Right atrium auricular region (tissue), 2 donors: Measurements from ENCODE around the gene GPC3. TPM values are rescaled to one million over a fixed set of nuclear protein-coding genes. Genes with fewer than 3 reads are reported as not detected.

Experiments
- DNase-seq: peaks from one replicate; pipeline ENCODE4 v3.0.0-alpha.2; 2019; ENCODE audit warnings: low spot score
- H3K27ac ChIP-seq, 2 donors: fragments of 200-600 bp; sonication (generic); 1 replicate in 1 of 2; 2 replicates in 1 of 2; pipeline ENCODE4 v1.5.1; 2016 to 2019
- H3K27me3 ChIP-seq, 2 donors: fragments of 200-600 bp; sonication (generic); one replicate each; pipeline versions ENCODE4 v1.5.1 to v1.6.0; 2017 to 2019
- H3K36me3 ChIP-seq: fragments of 200-600 bp; sonication (generic); one replicate; pipeline ENCODE4 v1.5.1; 2016
- H3K4me1 ChIP-seq, 2 donors: fragments of 200-600 bp; sonication (generic); one replicate each; pipeline versions ENCODE4 v1.5.1 to v1.6.0; 2017 to 2019
- H3K4me3 ChIP-seq, 2 donors: fragments of 200-600 bp; sonication (generic); 1 replicate in 1 of 2; 2 replicates in 1 of 2; pipeline ENCODE4 v1.5.1; 2017 to 2019; ENCODE audit warnings: mild to moderate bottlenecking in 1 of 2, moderate library complexity in 1 of 2
- H3K9me3 ChIP-seq, 2 donors: fragments of 200-600 bp; sonication (generic); one replicate each; pipeline ENCODE4 v1.5.1; 2019
- total RNA-seq, 2 donors: library from RNA; depleted of rRNA; stranded (reverse); fragments of >200 nt; gene quantifications; one replicate each; pipeline ENCODE4 v1.1.0, GENCODE V29; 2016
- TF ChIP-seq, protein P1 (sequence below), 2 donors: fragments of 200-600 bp; sonication (generic); IDR thresholded peaks; one replicate each; pipeline ENCODE4 v1.5.1; 2019; ENCODE audit warnings: antibody characterized with exemption in 2 of 2

GPC3 gene
- total RNA-seq, 2 donors from 2014 or later = 3.5 to 18.6 TPM

DNA sequence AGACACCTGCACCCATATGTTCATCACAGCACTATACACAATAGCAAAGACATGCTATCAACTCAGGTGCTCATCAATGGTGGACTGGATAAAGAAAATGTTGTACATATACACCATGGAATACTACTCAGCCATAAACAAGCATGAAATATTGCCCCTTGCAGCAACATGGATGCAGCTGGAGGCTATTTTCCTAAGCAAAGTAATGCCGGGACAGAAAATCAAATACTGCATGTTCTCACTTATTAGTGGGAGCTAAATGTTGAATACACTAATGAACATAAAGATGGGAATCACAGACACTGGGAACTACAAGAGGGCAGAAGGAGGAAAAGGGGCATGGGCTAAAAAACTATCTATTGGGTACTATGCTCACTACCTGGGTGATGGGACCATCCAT, 278.5 kb downstream of the GPC3 start:
- no peak overlapping the region for H3K27ac ChIP-seq
- H3K27me3 ChIP-seq = no peaks in the 10 kb centered on the region
- DNase-seq = no peak
- no peaks in the 10 kb centered on the region for H3K36me3 ChIP-seq
- TF ChIP-seq, protein P1, sequence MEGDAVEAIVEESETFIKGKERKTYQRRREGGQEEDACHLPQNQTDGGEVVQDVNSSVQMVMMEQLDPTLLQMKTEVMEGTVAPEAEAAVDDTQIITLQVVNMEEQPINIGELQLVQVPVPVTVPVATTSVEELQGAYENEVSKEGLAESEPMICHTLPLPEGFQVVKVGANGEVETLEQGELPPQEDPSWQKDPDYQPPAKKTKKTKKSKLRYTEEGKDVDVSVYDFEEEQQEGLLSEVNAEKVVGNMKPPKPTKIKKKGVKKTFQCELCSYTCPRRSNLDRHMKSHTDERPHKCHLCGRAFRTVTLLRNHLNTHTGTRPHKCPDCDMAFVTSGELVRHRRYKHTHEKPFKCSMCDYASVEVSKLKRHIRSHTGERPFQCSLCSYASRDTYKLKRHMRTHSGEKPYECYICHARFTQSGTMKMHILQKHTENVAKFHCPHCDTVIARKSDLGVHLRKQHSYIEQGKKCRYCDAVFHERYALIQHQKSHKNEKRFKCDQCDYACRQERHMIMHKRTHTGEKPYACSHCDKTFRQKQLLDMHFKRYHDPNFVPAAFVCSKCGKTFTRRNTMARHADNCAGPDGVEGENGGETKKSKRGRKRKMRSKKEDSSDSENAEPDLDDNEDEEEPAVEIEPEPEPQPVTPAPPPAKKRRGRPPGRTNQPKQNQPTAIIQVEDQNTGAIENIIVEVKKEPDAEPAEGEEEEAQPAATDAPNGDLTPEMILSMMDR (IDR thresholded peaks at IDR 0.05) = no peak
- H3K4me1 ChIP-seq = no peaks in the 10 kb centered on the region
- H3K4me3 ChIP-seq = no peak overlapping the region
- no peaks in the 10 kb centered on the region for H3K9me3 ChIP-seq

DNA sequence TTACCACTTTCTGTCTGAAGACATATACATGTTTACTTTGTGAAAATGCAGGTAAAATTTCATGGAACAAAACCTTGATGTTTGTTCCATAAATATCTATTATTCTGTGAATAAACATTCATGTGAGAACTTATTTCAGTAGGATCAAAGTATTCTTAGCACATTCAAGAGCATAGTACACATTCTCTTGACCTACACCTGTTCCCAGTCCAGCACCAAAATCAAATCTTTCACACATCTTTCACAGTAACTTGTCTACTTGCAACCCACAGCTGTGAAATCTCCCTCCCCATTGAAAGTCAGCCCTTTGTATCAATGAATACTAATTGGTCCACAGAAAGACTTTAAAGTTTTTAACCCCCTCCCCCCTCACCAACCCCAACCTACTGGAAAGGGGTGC, 283.2 kb downstream of the GPC3 start:
- no peaks in the 10 kb centered on the region for H3K27me3 ChIP-seq
- H3K4me3 ChIP-seq = no peak overlapping the region
- TF ChIP-seq, protein P1 (IDR thresholded peaks at IDR 0.05) = no peak
- H3K4me1 ChIP-seq = no peaks in the 10 kb centered on the region
- DNase-seq = no peak
- no peaks in the 10 kb centered on the region for H3K9me3 ChIP-seq
- H3K36me3 ChIP-seq = no peaks in the 10 kb centered on the region
- no peak overlapping the region for H3K27ac ChIP-seq

DNA sequence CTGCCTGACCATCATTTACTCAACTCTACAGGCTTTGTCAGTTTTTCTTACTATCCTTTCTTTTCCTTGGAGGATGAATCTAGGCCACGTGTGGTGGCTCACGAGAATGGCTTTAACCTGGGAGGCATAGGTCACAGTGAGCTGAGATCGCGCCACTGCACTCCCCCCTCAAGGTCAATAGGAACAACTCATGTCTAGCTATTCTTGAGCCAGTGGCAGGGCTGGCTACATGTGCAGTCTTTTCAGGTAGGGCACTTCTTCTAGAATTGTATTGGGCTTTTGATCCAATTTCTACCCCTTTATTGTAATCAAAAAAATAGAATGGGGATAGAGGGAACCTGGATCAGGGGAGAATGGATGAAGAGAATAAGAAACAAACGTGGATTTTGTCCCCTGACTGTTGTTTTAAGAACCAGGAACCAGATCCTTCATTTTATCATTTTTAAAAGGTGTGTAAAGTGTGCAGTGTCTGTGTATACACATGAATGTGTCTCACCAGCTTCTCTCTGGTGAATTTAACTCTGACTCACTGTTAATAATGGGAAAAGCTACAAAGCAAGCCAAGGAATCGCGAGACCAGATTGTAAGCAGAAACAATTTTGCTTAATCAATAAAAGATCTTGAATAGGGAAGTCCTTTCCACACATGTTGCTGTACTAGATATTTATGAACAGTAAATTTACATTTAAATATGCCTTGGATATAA, 286.2 kb downstream of the GPC3 start:
- H3K27ac ChIP-seq = no peak overlapping the region
- no peaks in the 10 kb centered on the region for H3K9me3 ChIP-seq
- H3K4me1 ChIP-seq = no peaks in the 10 kb centered on the region
- no peaks in the 10 kb centered on the region for H3K27me3 ChIP-seq
- no peak for DNase-seq
- TF ChIP-seq, protein P1 (IDR thresholded peaks at IDR 0.05) = no peak
- H3K4me3 ChIP-seq = no peak overlapping the region
- no peaks in the 10 kb centered on the region for H3K36me3 ChIP-seq

GRCh38 chrX:133698298-133698697, 287.1 kb downstream of the GPC3 start:
- no peaks in the 10 kb centered on the region for H3K4me1 ChIP-seq
- H3K27me3 ChIP-seq = no peaks in the 10 kb centered on the region
- H3K36me3 ChIP-seq = no peaks in the 10 kb centered on the region
- H3K4me3 ChIP-seq = no peak overlapping the region
- DNase-seq = no peak
- TF ChIP-seq, protein P1 (IDR thresholded peaks at IDR 0.05) = peak in 1 of 2 donors; percentile 11
- no peak overlapping the region for H3K27ac ChIP-seq
- no peaks in the 10 kb centered on the region for H3K9me3 ChIP-seq

DNA sequence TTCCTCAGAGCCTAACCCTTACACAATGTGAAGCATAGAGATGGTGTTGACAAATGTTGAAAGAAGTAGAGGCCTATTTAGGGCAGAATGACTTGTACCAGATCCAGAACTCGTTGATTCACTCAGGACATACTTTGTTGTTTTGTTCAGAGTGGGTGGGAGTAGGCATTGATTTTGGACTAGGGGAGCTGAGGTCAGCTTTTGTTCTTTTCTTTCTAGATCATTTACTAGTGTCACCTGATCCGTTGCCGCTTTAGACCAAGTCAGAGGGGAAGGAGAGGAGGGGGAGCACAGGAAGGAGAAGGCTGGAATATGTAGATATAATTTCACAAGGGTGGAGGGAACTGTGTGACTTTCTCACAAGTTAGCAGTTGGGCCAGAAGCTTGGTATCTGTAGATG, 287.7 kb downstream of the GPC3 start:
- no peaks in the 10 kb centered on the region for H3K9me3 ChIP-seq
- no peak for DNase-seq
- no peaks in the 10 kb centered on the region for H3K27me3 ChIP-seq
- H3K36me3 ChIP-seq = no peaks in the 10 kb centered on the region
- no peak overlapping the region for H3K4me3 ChIP-seq
- no peaks in the 10 kb centered on the region for H3K4me1 ChIP-seq
- H3K27ac ChIP-seq = no peak overlapping the region
- TF ChIP-seq, protein P1 (IDR thresholded peaks at IDR 0.05) = no peak
